ENCODE data around the gene MNX1. TPM values are rescaled to one million over a fixed set of nuclear protein-coding genes. Genes with fewer than 3 reads are reported as not detected.

MNX1 gene
- total and polyA plus RNA-seq, 2 donors (not counting 3 experiments of a cell fraction or from before 2014, with no cell fraction given) = not detected

DNA sequence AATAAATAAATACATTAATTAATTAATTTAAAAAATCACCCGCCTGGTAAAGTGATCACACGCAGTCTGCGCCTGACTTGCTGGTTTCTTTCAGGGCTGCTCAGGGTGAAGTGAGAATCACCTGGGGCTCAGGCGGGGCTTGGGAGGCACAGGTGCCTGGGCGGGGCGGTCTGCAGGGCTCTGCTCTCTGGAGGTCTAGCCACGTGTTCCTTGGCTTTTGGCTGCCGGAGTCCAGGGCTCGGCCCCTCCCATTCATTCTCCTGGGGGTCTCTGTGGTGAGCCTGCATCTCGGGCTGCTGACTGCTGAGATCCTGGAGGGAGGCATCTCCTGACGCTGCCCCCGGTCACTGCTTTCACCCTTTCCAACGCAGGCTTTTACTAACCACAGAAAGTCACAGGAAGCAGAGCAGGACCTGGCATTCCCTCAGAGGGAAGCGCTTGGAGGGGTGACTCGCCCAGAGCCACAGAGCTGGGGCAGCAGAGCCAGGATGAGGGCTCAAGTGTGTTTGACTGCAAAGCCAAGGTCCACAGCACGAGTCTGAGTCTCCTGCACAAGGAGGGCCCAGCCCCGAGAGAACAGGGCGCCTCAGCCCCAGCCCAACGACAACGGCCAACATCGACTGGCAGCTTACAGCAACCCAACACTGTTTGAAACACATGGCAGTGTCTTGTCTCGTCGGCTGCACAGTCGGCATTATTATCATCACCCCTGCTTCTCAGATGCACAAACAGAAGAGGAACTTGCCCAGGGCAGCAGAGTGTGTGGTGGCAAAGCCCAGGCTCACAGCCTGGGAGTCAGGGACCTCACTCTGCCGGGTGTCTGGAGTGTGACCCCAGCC, 22.4 kb upstream of the MNX1 start:
- no peaks in the 10 kb centered on the region for H3K9me1 ChIP-seq (replicated peaks; ENCODE audit: control insufficient read depth, extremely low read depth, insufficient read depth, low read length)
- no peaks in the 10 kb centered on the region for H3K4me1 ChIP-seq (ENCODE audit: control insufficient read depth, extremely low read depth, insufficient read depth, low read length)
- H2AFZ ChIP-seq (ENCODE audit: low read depth, low read length) = no peak overlapping the region
- H3K4me2 ChIP-seq (ENCODE audit: insufficient read depth, low read length) = no peak overlapping the region
- no peak overlapping the region for H3K9ac ChIP-seq (replicated peaks; ENCODE audit: extremely low read depth, insufficient read depth, low read length)
- H3K27ac ChIP-seq (ENCODE audit: insufficient read depth, low read depth, low read length) = no peak overlapping the region
- FAIRE-seq (no peak), DNase-seq (ENCODE audit: low read depth, low spot score) (no peak)
- H3K79me2 ChIP-seq (ENCODE audit: control insufficient read depth, insufficient read depth, low read length) = no peaks in the 10 kb centered on the region
- no peaks in the 10 kb centered on the region for H3K9me3 ChIP-seq (replicated peaks; ENCODE audit: control insufficient read depth, insufficient read depth, low read length)
- ChIA-PET CTCF (no interaction called here), POLR2A (no interaction called here)
- no peaks in the 10 kb centered on the region for H4K20me1 ChIP-seq (replicated peaks; ENCODE audit: control insufficient read depth, extremely low read depth, insufficient read depth, low read length)
- intact Hi-C loops (cut with micrococcal nuclease) = no loop called here
- no TSS peak for BruUV-seq (replicated peaks)
- H3K36me3 ChIP-seq (ENCODE audit: control insufficient read depth in 2 of 2, extremely low read depth in 1 of 2, insufficient read depth in 2 of 2, low read length in 2 of 2) = no peaks in the 10 kb centered on the region
- dilution Hi-C loops (cut with MboI; ENCODE audit: extremely low pct_ligation_motif_present, low sequenced_read_pairs) = no loop called here
- H3K27me3 ChIP-seq (ENCODE audit: control insufficient read depth in 2 of 2, insufficient read depth in 2 of 2, low read length in 2 of 2) = peaks cover 2 to 5% of the 10 kb centered on the region in 2 experiments
- H3K4me3 ChIP-seq (replicated peaks in 1 of 3; ENCODE audit: insufficient read depth in 1 of 3, low read depth in 1 of 3, low read length in 3 of 3) = no peak overlapping the region
- no peak for TF ChIP-seq EZH2 (IDR thresholded peaks at IDR 0.05; ENCODE audit: borderline replicate concordance, low read depth, low read length, severe bottlenecking)
- TF ChIP-seq POLR2AphosphoS5 (IDR thresholded peaks at IDR 0.05; ENCODE audit: insufficient read depth, low read depth, low read length) = no peak
- no peak for TF ChIP-seq GATA2 (IDR thresholded peaks at IDR 0.05; ENCODE audit: insufficient read depth, insufficient read length, low read depth, low read length)
- TF ChIP-seq JUN (IDR thresholded peaks at IDR 0.05; ENCODE audit: borderline replicate concordance, insufficient read depth, insufficient read length, low read depth) = no peak
- no peak for TF ChIP-seq FOS (IDR thresholded peaks at IDR 0.05; ENCODE audit: borderline replicate concordance, insufficient read depth, low read length)
- no peak for TF ChIP-seq CTCF (IDR thresholded peaks at IDR 0.05; ENCODE audit: extremely low read depth in 1 of 2, insufficient read depth in 1 of 2, low read depth in 1 of 2, low read length in 2 of 2)
- no peak for TF ChIP-seq MAX (IDR thresholded peaks at IDR 0.05; ENCODE audit: insufficient read depth, insufficient read length)
- no peak for TF ChIP-seq MYC (IDR thresholded peaks at IDR 0.05; ENCODE audit: low read depth, low read length)
- no peak for TF ChIP-seq POLR2A (IDR thresholded peaks at IDR 0.05; ENCODE audit: low read depth, low read length)

All from endothelial cell of umbilical vein (primary cell).